Kidney glomerular epithelial cell (primary cell): ENCODE data around the gene CDKN2AIP.
A peak's percentile ranks its signal among the peaks of the same experiment; 100 is the strongest.
"Not testable (repeated sequence)": the region's sequence is repeated elsewhere in the genome, so short reads cannot be mapped to it uniquely, and the experiment has no call there.

Experiments used
- DNase-seq: peaks from one replicate; lab custom pipeline; 2025; lab: John Stamatoyannopoulos, UW

Gene CDKN2AIP

GRCh38 chr4:183413234-183414200 lies 30.9 kb upstream of the CDKN2AIP start:
- no peak for DNase-seq

DNA sequence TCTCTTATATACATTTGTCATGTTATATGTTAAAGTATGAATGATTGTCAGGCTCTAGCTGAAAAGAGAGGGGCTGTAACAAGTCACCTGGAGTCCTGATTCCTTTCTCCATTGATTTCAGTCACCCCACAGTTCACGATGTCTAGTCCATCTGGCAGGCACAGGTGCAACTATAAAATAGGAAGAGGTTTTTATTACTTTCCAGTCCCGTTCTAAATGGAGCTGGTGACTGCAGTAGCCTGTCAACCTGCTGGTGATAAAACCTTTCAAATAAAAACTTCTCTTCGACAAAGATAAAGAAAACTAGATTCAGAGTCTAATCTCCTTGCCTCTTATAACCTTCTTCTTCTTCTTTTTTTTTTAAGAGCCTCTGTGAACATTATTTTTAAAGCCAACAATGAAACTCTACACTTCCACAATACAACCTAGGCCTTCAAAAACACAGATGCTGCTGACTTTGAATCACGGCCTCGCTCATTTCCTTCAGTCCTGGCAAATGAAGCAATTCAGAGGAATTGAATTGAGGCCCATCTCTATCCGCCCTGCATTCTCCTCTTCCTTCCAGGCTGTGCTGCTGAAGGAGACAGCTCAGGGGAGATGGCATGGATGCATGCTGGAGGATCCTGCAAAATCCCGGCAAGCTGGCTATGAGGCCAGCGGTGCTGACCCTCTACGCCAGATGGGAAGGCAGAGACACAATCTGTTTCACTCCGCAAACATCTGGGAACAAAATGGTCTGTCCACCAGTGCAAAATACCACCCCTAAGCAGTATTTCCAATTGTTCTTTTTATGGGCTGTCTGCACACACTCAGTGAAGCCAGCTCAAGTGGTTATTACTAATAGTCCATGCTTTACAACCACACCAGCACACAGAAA lies 27.3 kb upstream of the CDKN2AIP start:
- no peak for DNase-seq

DNA sequence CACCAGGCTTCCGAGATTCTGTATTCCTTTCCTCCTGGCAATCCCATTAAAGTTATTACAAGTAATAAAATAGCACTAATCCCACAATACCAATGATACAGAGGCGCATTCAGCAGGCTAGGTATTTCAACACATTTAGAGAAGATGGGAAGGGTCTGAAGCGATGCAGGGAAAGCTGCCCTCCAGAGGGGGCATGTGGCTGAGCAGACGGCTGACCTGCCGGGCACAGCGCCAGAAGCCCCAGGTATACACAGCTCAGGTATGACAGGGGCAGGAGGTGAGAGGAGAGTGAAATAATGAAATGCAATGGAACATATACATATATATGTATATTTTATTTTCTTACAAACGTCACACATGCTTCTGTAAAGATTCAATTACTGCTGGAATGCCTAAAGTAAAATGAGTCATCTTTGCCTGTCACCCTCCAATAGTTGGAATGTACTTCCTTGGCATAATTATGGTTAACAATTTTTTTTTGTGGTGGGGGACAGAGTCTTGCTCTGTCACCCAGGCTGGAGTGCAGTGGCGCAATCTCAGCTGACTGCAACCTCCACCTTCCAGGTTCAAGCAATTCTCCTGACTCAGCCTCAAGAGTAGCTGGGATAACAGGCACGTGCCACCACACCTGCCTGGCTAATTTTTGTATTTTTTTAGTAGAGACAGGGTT lies 21.3 kb upstream of the CDKN2AIP start:
- DNase-seq: peak; percentile 84

DNA sequence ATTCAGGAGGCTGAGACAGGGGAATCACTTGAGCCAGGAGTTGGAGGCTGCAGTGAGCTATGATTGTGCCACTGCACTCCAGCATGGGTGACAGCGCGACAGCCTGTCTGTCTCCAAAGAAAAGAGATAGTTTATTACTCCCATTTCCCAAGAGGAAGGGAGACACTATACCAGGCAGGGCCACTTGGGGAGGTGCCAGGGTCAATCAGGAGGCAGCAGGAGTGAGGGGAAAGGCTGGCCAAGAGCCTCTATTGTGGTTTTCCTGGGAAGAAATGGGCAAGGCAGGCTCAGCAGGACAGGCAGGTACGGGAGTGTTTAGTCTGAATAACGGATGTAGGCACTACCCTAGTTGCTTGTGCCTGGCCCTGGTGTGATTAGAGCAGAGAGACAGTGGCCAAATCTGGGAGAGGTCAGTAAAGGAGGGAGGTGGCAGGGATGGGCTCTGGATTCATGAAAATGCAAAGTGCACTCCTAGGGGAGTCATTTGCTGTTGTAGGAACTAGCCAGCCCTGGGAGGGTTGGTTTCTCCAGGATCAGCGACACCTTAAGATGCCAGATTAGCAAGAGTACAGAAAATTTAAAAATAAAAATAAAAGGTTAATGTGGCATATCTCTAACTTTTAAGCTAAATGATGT lies 20.2 kb upstream of the CDKN2AIP start:
- DNase-seq: no peak

- DNase-seq: no peak
Measured at GRCh38 chr4:183426507-183426906, 17.9 kb upstream of the CDKN2AIP start.

GRCh38 chr4:183429489-183429888 lies 14.9 kb upstream of the CDKN2AIP start:
- no peak for DNase-seq

- no peak for DNase-seq
Measured at GRCh38 chr4:183430317-183430993, 14.0 kb upstream of the CDKN2AIP start.

DNA sequence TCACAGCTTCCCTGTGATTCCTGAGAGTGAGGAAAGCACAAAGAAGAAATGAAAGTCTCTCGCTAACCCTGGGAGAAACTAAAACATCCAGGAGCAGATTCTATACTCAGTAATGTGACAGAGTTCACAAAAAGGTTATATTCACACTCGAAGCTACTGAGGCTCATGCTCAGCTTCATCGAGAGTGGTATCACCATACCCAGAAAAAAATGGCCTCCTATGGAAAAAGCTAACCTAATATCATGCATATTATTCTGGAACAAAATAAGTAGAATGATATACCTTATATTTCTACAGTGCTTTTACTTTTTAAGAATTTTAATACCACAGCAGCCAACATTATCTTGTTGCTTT lies 13.5 kb upstream of the CDKN2AIP start:
- no peak for DNase-seq

- no peak for DNase-seq
Measured at GRCh38 chr4:183431614-183432013, 12.8 kb upstream of the CDKN2AIP start.

- not testable (repeated sequence) for DNase-seq
Measured at GRCh38 chr4:183433183-183433582, 11.3 kb upstream of the CDKN2AIP start.

- no peak for DNase-seq
Measured at GRCh38 chr4:183434264-183434663, 10.2 kb upstream of the CDKN2AIP start.

- DNase-seq: no peak
Measured at GRCh38 chr4:183434666-183435190, 9.7 kb upstream of the CDKN2AIP start.

- no peak for DNase-seq
Measured at GRCh38 chr4:183435803-183436202, 8.6 kb upstream of the CDKN2AIP start.

DNA sequence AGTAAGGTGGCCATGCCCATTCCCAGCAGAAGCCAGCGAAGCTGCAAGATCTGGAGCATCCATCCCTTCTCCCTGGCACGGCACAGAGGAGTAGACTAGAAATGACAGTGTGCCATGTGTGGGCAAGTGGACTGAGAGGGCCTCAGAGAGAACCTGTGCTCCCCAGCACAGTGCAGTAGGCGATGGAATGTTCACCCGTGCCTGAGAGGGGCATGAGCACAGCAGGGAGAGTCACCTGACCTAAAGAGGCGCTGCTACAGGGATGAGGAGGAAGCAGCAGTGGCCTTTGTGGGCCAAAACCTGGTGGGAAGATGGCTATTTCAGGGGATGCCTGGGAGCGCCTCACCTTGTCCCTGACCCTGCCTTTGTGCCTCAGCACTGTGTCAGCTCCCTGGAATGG lies 8.0 kb upstream of the CDKN2AIP start:
- DNase-seq: no peak

DNA sequence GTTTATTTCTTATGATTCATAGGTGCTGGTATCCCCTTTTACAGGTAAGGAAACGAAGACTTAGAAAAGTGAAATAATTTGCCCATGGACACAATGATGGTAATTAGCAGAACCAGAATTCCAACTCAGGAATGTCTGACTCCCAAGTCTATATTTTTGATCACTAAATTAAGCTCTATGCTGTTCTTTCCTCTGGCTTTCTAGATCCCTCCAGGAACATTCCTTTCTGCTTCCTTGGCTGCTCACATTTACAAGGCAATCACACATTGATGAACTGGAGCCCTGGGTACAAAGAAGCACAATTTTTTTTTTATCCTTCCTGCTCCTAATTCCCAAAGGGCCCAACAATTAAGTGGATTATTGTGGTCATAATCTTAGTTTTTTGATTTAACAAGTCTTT lies 7.0 kb upstream of the CDKN2AIP start:
- DNase-seq: peak; percentile 34

DNA sequence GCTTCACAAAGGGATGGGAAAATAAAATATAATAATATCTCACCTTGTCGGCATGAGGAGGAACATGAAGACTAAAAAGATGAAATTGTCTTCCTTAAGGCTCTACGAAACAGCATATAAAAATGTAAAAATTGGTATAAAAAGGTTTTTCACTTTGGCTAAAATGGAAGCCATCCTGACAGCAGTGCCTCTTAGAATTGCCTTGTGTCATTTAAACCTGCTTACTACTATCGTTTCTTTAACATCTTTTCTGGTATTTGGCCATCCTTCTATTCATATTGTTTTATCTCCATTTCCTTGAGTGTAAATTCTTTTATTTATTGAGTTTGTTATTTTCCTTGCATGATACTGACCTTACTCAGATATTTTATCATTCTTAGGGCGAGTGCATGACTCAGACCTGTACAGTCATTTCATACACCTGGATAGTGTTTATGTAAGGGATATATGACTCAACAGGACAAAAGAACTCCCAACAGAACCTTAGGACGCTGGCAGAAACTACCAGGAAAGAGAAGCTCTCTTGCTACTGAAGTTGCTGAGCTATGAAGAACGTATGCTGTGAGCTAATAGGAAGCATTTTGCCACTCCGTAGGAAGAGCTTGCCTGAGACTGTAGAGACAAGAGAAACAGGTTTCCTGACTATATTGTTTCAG lies 5.8 kb upstream of the CDKN2AIP start:
- peak; percentile 99 for DNase-seq

- DNase-seq: no peak
Measured at GRCh38 chr4:183441276-183441675, 3.2 kb upstream of the CDKN2AIP start.

- DNase-seq: peak; percentile 51
Measured at GRCh38 chr4:183443655-183444213, 702 bp upstream of the CDKN2AIP start.

DNA sequence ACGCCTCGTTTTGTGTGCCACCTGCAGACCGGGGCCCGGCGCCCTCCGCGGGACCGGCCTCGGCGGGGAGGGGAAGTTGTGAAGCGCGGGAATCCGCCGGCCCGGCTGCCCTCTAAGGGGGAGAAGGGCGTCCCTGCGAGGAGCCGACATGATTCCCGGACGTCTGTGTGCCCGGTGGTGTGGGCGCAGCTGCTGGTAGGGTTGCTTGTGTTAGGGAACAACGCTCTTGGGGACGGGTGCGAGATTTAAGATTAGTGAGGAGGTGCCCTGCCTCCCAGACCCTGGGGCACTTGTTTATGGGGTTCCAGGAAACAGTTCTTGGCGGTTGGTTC lies 627 bp downstream of the CDKN2AIP start:
- no peak for DNase-seq

DNA sequence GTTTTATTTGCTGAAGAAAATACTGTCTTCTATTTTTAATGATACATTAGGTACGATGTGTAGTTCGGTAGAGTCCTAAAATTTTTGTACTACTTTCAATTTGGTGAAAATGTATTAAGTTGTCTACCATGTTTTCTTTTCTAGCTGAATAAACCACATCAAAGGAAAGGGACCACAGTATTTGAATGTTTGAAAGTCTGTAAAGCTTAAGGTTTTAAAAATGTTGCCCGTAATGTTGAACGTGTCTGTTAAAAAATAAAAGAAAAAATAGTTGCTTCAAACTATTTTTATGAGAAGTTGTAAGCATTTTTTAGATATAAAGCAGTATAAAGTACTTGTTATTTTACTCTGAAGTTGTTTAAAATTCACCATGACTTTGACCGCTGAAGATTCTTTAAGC lies 3.2 kb downstream of the CDKN2AIP start:
- no peak for DNase-seq
